D341Med (cell line): ENCODE measurements around the gene PDZRN4.
"Not testable (repeated sequence)": the region's sequence is repeated elsewhere in the genome, so short reads cannot be mapped to it uniquely, and the experiment has no call there.

Experiments
- DNase-seq: peaks from one replicate; pipeline ENCODE4 v3.0.0; 2012; ENCODE audit warnings: low spot score

Gene PDZRN4

DNA sequence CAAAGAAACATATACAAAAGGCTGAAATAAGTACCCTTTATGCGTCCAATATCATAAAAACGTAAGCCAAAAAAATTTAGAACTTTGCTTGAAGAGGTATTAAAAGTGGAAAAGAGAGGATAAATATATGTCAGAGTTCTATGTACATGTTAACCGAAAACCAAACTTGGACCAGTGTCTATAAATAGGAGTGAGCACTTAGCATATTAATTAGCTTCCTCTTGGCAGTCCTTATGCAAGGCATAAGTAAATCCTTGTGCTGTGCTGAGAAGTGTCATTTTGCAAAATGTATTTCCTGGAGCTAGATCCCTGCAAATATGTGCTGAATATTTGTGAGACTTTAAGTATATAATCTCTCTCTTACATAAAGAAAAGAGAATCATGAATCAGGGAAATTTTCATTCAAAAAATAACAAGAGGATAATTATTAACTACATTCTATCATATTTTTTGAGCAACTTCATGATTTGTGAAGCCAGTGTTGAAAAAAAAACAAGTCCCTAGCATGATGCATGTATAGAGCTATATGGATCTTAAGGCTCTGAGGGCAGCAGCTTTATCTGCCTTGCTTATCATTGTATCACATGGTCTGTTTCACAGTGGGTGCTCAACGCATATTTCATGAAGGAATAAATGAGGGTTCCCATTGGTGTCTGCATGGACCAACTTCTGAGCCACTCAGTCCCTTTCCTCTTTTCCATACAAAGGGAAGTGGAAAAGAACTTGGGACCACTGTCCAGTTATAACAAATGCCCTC lies 326.1 kb downstream of the PDZRN4 start:
- DNase-seq: no peak

DNA sequence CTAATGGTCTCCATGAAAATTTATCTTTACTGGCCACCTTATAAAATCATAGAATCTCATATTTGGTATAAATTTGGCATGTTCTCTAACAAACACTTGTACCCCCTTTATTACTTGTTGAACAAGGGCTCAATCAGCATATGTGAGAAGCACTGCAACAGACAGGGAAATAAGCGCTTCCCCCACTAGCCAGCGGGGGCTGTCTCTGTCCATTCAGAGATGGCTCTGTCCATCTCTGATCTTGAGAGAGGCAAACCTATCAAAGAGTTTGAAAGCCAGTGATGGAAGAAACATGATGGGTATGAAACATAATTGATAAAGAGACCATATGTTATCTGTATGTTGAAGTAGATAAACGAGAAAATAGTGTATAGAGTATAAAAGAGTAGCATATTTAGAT lies 326.8 kb downstream of the PDZRN4 start:
- DNase-seq: no peak

DNA sequence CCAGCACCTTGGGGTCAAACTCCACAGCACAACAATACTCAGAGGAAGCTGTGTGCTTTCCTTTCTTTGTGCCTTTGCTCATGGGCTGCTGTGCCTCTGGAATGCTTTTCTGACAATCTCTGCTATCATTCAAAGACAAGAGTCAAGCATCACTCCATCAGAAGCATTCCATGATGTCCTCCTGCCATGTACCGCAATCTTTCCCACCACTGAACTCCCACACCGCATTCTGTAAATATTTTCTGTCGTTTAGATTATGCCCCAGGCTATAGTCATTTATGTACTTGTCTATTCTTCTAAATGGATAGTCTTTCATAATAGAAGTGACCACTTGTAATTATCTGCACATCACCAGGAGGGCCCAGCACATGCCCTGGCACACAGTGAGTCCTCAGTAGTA lies 327.8 kb downstream of the PDZRN4 start:
- no peak for DNase-seq

DNA sequence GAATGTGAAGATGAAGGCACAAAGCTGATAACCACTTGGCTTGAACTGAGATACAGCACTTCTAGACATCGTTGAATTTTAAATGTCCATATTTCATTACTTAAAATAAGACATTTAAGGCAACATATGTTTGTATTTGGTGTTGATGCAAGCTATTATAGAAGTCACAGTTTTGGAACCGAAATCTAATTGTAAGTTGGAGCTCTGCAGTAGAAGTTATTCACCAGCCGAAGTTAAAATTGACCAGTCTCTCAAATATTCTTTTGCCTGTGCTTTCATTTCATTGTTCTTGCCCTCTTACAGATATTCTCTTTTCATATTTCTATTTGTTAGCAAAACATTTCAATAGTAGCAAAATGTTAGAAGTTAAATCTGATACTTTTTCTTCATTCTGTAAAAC lies 332.7 kb downstream of the PDZRN4 start:
- DNase-seq: no peak

DNA sequence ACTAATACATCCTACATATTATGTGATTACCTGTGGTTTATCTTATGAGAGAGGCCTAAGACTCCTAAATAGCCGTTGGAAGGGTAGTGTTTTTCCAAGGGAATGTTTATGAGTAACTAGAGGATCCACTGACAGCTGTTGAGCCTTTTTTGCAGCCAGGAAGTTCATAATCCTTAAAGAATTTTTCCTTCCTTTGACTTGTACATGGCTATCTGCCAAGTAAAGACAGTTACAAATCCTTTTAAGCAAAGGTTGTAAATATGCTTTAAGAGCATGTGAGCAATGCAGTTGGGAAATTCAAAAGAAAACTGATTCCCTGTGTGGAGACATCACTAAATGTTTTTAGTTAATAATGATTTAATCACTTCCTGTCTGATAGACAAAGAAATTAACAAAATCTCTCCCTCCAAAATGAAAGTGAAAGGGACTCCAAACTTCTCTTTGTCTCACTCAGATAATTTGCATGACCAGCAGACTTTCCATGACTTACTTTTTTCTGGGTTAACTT lies 333.8 kb downstream of the PDZRN4 start:
- no peak for DNase-seq

DNA sequence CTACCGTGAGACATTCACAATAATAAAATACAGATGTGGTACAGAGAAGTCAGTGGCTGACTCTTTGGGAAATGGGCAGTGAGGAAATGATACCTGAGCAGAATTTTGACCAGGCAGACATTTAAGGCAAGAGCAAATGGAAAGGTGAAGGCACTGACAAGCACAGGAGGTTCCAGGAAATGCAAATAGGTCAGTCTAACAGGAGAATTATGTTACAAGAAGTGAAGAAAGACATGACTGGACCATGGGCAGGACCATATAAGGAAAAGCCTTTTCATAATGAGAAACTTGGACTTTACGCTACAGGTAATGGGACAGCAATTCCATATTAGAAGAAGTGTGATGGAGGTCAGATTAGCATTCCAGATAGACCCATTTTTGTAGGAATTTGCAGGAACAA lies 338.9 kb downstream of the PDZRN4 start:
- no peak for DNase-seq

DNA sequence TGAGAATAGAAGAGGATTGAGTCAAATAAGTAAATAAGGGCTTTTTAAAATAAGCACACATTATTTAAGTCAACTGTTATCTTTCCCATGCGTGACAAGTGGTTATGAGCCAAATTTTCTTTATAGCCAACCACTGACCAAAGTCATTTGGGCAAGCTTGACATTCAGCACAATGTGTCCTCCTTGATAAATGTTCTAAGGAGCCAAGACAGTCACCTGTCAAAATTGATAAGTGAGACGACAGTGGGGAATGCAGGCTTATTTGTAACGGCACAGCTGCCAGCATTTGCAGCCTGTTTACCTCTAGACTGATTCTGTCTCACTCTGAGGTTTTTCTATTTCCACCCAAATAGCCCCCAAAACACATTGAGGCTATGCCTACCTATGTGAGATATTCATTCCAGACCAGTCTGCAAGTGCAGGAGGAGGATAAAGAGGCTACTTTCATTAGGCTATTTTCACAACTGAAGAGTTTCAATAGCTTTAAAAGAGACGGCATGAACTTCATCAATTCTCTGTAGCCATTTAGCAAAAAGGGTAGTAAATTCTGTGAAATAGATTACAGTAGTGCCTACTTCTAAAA lies 339.5 kb downstream of the PDZRN4 start:
- no peak for DNase-seq

DNA sequence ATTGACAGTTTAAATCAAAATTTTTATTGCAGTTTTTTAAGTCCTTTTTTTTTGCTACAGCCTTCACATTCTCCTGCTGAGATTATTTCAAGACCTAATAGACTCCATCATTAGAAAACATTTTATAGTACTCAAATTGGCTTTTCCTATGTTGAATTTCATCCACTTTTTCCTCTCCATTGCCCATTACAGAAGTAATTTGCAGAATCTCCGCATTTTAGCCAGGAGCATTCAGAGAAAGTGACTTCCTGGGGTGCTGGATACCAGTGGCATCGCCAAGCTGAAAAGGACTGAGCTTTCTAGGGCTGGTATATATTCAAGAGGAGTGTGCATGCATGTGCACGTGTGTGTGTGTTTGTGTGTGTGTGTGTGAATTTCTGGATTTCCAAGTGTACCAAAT lies 340.8 kb downstream of the PDZRN4 start:
- DNase-seq: no peak

DNA sequence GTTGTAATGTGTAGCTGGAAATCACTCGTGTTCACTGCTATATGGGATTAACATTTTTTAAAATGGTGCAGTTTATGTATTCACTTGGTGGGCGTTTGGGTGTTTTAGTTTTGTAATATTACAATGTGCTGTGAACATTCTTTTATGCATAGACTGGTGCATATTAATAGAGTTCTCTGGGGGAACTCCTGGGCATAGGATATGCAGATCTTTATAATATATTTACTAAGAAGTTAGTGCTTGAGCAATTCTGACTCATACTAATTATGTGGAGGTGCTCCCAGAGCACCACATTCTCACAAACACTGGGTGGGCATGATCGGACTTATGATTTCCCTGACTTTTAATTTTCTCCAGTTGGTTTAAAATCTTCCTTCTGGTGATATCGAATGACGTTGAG lies 342.3 kb downstream of the PDZRN4 start:
- no peak for DNase-seq

DNA sequence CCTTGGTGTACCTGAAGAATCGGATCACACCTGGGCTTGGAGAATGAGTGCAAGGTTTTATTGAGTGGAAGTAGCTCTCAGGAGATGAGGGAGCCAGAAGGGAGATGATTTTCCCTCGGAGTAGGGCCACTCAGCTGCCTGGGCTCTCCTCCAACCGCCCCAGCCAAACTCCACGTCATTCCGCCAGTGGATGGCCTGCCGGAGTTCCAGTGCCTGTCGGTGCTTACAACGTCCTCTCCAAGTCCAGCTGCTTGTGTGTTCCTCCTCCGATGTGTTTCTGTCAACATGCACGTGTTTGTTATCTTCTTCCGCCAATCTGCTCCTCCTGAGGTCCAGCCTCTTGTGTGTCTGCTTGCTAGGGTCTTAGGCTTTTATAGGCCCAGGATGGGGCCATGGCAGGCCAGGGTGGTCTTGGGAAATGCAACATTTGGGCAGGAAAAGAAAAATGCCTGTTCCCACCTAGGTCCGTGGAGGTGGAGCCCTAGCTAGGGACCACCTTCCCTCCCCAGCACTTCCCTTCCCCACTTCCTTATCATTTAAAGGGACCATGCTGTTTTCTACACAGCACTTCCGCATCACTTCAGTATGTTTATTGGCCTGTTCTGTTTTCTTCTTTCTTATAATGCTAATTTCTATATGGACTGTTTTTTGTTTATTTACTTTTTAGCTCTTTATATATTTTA lies 343.2 kb downstream of the PDZRN4 start:
- no peak for DNase-seq

DNA sequence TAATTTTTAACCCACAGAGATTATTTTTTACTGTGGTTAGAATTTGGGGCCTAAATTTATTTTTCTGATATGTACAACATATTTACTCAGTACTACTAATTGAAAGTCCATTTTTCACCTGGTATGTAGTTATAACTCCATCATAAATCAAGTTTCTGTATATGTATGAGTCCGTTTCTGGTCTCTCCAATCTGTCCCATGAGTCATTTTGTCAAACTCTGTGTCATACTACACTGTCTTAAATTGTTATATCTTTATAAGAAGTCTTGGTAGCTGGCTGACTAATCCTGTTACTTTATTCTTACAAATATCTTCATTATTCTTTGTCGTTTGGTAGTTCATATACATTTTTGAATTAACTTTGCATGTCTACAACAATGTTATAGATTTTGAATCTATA lies 344.0 kb downstream of the PDZRN4 start:
- no peak for DNase-seq

DNA sequence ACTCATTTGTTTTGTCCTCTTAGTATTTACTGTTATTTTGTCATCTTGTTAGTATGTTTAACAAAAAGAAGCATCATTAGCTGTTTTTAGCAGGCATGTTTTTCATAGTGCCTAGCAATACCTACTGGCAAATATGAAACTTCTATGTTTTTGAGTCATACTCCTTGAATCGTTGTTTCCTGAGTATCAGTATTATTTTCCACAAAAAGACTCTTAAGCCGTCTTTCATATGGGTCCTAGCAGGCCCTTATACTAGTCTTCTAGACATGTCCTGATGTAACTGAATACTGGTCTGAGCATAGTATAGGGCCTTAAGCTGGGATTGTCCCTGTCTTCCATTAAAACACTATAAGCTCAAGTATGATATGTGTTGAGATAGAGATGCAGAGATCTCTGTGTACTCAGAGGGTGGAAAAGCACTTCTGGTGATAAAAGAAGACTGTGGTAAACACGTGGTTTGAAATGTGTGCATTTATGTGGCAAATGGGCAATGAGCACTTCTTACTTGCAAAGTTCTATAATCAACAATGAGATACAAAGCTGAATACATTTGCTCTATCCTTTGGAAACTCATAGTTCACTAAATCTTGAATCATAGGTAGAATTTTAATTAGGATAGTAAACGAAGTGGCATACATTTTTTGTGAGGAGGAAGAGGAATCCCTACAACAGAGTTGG lies 348.8 kb downstream of the PDZRN4 start:
- no peak for DNase-seq

DNA sequence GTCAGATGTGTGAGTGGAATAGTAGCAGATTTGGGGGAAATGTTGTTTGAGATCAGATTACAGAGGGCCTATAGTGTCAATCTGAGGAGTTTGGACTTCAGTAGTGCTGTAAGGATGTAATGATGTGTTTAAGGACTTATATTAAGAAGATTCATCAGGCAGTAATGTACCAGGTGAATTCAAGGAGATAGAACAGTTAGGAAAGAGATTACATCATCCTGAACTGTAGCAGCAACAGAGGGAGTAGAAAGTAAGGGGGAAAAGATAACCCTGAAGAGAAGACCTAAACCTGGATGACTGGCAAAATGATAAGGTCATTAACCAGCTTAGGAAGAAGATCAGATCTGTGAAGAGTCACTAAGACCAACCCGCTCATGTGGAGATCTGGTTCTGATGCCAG lies 349.4 kb downstream of the PDZRN4 start:
- no peak for DNase-seq

DNA sequence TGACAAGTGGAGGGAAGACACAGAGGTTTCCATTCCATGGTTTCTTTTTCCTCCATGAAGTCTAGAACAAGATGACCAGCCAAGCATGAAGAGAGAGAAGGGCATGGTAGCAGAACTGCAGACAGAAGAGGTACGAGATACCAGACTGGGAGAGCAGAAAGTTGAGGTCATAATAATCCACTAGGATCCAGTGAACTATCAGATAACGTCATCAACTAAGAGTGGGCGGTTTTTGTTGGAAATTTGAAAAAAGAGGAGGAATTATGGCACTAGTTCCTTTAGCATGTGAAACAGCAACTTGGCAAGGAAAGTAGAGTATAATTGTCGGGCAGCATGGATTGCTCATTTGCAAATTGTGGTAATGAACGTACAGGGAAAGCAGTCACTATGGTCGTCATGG lies 357.6 kb downstream of the PDZRN4 start:
- DNase-seq: no peak

DNA sequence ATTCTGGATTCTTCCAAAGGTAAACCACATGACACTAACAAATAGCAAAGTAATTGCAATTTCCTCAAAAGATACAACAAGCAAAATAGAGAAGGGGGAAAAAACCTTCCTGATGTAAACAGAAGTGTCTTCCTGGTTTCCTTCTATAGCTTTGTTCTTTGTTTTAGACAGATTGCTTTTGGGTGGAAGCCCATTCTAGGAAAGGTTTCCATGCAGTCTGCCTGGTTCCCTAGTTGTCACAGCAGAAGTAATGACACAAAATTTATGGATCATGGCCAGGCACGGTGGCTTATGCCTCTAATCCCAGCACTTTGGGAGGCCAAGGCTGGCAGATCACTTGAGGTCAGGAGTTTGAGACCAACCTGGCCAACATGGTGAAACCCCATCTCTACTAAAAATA lies 359.0 kb downstream of the PDZRN4 start:
- not testable (repeated sequence) for DNase-seq

DNA sequence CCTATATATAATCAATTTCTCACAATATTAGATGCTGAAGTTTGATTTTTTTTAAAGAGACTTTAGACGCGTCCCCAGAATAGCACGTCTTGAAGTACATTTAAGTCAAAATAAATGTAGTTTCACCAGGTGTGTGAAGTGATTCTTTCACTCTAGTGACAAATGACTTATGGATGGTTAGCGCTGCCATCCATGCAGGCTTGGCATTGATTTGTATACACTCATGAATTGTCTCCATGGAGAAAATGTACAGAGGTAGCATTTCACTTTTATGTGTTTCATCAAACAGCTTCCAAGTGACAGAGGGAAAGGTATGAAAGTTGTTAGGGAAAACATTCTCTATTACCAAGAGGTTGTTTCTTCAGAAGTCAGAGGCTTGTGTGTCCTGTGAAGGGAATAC lies 360.8 kb downstream of the PDZRN4 start:
- DNase-seq: no peak

DNA sequence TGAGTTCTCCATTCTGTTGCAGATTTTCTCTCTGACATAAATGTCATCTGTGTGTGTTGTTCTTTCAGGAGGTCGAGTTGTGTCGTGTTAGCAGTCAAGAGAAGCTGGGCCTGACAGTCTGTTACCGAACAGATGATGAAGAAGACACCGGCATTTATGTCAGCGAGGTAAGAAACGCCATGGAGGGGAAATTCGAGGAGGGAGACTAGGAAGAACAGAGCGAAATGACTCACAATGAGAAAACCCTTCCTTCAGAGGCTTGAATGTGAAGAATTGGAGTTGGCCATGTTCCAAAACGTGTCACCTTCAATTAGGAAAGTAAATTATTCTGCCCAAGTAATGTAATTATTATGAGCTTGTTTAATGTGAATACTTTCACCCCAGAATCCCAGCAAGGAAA lies 364.5 kb downstream of the PDZRN4 start:
- no peak for DNase-seq

DNA sequence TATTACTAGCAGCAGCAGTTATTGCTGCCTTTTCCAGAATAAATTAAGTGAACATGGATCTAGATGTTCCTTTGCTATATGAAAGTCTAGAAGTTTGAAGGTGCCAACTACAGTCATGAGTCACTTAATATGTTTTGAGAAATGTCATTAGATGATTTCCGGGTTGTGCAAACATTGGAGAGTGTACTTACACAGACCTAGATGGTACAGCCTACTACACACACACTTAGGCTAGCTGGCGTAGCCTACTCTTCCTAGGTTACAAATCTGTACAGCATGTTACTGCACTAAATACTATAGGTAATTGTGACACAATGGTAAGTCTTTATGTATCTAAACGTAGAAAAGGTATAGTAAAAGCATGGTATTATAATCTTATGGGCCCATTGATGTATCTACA lies 368.1 kb downstream of the PDZRN4 start:
- no peak for DNase-seq

DNA sequence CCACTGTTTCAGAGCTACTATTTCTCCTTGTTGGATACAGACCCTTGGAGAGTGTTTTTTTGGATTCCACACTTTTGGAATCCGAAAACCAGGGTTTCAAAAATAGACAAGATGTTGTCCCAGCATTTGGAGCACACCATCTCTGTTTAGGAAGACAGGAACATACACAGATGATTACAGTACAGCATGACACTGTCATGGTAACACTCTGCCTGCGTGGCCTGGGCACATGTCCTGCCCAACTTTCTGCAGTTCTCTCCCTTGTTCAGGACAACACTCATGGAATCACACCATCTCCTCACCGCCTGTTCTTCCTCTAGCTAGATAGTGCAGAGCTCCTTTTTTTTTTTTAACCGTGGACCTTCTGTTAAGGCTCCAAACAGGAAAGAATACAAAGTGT lies 369.2 kb downstream of the PDZRN4 start:
- DNase-seq: no peak

DNA sequence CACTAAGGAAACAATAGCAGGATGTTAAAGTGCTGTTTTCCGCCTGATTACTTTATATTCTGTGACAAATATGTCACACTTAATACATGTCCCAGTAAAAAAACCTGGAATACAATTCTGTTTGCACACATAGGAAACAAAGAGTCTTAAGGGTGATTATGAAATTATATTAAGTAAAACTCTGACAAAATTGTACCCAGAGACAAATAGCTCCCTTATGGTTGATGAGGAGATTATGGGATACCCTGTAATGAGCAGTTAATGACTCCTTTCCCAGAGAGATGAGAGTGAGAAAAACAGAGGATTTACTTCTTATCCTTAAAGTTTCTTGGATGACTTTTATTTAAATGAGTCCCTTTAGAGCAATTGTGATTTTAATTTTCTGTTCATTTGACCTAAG lies 370.6 kb downstream of the PDZRN4 start:
- DNase-seq: no peak

DNA sequence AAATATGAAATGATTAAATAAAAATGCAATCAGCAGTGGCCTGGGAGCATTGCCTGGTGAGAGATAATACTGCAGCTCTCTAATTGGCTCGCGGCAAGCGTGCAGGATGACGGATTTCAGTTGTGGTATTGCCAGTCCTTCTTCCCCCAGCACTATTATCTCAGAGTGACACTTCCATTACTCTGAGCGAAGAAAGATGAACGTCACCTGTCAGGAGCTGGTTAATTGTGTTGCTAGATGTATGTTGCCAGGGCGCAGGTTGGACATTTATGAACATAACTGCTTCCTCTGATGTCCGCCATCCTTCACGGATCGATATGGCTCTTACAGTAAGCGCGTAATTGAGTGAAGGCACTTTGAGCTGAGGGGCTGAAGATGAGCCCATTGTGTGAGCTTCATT lies 374.9 kb downstream of the PDZRN4 start:
- DNase-seq: no peak

DNA sequence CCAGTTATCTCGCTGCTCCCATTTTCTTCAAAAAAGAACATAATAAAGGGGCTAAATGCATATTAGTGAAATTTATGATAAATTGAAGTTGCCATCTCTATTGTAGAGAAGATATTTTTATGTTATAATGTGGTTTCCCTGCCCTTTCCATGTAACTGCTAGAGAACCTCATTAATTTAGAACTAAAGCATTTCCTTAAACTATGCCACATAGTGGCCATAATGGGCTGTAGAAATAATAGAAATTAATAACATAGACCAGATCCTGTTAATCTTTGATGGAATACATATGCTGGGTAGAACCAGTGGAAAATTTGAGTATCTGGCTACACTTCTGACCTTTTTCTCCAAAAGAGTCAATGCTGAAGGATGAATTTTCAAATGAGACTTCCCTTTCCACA lies 376.7 kb downstream of the PDZRN4 start:
- DNase-seq: no peak

DNA sequence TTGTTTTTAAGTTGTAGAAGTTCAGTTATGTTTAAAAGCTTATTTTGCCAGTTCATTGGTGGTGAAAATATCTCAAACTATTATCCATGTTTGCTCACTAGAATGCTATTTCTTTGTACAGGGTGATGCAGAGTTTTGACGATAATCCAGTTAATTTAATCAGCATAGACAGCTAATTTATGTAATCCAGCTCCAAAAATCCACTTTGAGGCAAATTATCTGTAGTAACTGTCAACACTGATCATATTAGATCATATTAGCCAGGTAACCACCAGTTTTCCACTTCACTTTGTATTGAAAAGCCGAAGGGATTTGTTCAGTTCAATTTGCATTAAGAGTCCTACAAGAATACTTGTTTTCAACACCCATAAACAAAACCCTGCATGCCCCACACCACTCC lies 378.6 kb downstream of the PDZRN4 start:
- no peak for DNase-seq
